IPS-NIHi7 (cell line): ENCODE data around the gene USP17L29.
"Not testable (repeated sequence)": the region's sequence is repeated elsewhere in the genome, so short reads cannot be mapped to it uniquely, and the experiment has no call there.

Experiments
- DNase-seq: peaks from one replicate; pipeline ENCODE4 v3.0.0; 2012; ENCODE audit warnings: mixed read lengths; ENCODE audit errors: extremely low spot score

USP17L29 gene

DNA sequence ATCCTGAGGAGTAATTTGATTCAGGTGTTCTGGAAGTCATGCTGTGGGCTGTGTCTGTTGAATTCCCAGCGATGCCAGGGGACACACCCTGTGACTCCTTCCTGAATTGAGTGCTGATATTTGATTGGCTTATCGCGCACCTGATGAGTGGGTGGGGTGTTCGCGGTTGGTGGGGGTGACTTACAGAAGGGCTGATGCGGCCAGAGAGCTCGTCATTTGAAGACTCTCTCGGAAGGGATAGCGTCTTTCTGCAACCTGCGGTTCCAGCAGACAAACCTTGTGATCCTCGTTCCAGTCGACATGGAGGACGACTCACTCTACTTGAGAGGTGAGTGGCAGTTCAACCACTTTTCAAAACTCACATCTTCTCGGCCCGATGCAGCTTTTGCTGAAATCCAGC is at the start of gene USP17L29:
Gene USP17L29 (plus strand): TSS at position 301 of the 400 bp plus-strand sequence. CDS start 0 bp downstream, at position 301.
- not testable (repeated sequence) for DNase-seq

DNA sequence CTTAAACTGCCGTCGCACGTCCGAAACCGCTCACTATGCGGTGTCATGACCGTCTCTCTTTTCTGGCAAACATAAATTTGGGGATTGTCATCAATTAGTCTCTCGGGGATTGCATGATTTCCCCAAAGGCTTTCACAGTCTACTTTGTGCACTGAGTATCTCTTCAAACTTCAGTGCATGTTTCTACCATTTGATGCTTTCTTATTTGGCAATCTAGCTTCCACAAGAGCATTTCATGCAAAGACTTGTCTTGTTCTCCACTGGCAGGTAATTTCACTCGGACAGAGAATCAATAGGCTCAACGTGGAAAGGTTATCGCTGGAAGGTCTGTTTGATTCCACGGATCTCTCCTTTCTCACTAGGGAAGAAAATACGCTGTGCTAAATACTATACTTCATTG is 29.2 kb upstream of the USP17L29 start:
- not testable (repeated sequence) for DNase-seq

GRCh38 chr4:9324865-9325264 is 28.6 kb upstream of the USP17L29 start, which contains the start of gene USP17L24:
Gene USP17L24, plus strand, starts transcription at chr4:9325165. Its CDS starts 0 bp downstream, at chr4:9325165.
- DNase-seq: not testable (repeated sequence)

DNA sequence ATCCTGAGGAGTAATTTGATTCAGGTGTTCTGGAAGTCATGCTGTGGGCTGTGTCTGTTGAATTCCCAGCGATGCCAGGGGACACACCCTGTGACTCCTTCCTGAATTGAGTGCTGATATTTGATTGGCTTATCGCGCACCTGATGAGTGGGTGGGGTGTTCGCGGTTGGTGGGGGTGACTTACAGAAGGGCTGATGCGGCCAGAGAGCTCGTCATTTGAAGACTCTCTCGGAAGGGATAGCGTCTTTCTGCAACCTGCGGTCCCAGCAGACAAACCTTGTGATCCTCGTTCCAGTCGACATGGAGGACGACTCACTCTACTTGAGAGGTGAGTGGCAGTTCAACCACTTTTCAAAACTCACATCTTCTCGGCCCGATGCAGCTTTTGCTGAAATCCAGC is 23.8 kb upstream of the USP17L29 start, which contains the start of gene USP17L25:
Gene USP17L25 (plus strand): TSS at position 301 of the 400 bp plus-strand sequence. CDS start 0 bp downstream, at position 301.
- not testable (repeated sequence) for DNase-seq

GRCh38 chr4:9334358-9334757 is 19.1 kb upstream of the USP17L29 start, which contains the start of gene USP17L26:
Gene USP17L26, plus strand, starts transcription at chr4:9334658. Its CDS starts 0 bp downstream, at chr4:9334658.
- DNase-seq: not testable (repeated sequence)

- not testable (repeated sequence) for DNase-seq
Observed at GRCh38 chr4:9339103-9339502, 14.3 kb upstream of the USP17L29 start, which contains the start of gene USP17L5. Gene USP17L5, plus strand, starts transcription at chr4:9339403. Its CDS starts 0 bp downstream, at chr4:9339403.

GRCh38 chr4:9343848-9344247 is 9.6 kb upstream of the USP17L29 start, which contains the start of gene USP17L27:
Gene USP17L27, plus strand, starts transcription at chr4:9344148. Its CDS starts 0 bp downstream, at chr4:9344148.
- not testable (repeated sequence) for DNase-seq

DNA sequence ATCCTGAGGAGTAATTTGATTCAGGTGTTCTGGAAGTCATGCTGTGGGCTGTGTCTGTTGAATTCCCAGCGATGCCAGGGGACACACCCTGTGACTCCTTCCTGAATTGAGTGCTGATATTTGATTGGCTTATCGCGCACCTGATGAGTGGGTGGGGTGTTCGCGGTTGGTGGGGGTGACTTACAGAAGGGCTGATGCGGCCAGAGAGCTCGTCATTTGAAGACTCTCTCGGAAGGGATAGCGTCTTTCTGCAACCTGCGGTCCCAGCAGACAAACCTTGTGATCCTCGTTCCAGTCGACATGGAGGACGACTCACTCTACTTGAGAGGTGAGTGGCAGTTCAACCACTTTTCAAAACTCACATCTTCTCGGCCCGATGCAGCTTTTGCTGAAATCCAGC is 4.8 kb upstream of the USP17L29 start, which contains the start of gene USP17L28:
Gene USP17L28 (plus strand): TSS at position 301 of the 400 bp plus-strand sequence. CDS start 0 bp downstream, at position 301.
- DNase-seq: not testable (repeated sequence)

GRCh38 chr4:9350866-9351265 is 2.6 kb upstream of the USP17L29 start:
- DNase-seq: not testable (repeated sequence)

- DNase-seq: not testable (repeated sequence)
Observed at GRCh38 chr4:9362829-9363228, 9.4 kb downstream of the USP17L29 start, which contains the start of gene USP17L30. Gene USP17L30, plus strand, starts transcription at chr4:9363129. Its CDS starts 0 bp downstream, at chr4:9363129.

GRCh38 chr4:9379881-9380280 is 26.4 kb downstream of the USP17L29 start:
- DNase-seq: not testable (repeated sequence)

DNA sequence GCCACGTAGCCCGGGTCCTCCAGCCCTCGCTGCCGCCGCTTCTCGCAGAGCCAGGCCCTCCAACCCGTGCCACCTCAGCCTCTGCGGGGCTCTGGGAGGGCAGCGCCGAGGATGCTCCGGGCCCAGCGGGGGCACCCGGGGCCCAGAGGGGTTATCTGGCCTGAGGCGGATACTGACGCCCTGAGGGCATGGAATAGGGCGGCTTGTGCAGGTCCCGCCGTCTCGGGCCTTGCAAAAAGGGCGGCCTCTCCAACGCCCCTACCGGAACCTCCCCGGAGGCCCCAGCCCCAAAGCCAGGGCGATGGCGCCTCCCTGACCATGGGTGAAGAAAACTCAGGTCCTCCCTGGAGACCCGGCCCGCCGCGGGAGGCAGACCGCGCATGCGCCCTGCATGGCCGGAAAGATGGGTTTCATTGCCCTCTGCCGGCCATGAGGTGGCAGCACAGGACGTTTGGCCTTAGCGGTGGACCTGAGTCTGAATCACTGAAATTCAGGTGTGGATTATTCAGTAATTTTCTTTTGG is 27.6 kb downstream of the USP17L29 start:
- DNase-seq: peak; percentile 10

DNA sequence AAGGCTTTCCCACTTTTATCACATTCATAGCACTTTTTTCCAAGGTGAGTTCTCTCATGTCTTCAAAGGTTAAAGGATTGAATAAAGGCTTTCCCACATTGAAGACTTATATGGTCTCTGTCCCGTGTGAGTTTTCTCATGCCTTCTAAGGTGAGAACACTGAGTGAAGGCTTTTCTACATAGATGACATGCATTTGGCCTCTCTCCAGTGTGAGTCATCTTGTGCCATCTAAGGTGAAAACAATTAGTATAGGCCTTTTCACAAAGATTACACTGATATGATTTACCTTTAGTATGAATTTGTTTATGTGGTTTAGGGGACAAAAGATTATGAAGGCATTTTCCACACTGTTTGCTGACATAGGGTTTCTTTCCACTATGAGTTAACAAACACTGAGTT is 30.7 kb downstream of the USP17L29 start:
- DNase-seq: no peak

- DNase-seq: not testable (repeated sequence)
Observed at GRCh38 chr4:9389001-9389400, 35.6 kb downstream of the USP17L29 start.
